DMS 273 (cell line): ENCODE measurements around the gene EIF4B.

ENCODE experiments used
- DNase-seq: peaks from one replicate; lab custom pipeline; 2025; ENCODE audit not compliant: unreplicated experiment; lab: John Stamatoyannopoulos, UW

EIF4B gene

GRCh38 chr12:53044896-53045695 is 38.8 kb downstream of the EIF4B start:
- DNase-seq, result no peak

- no peak for DNase-seq
Measured at GRCh38 chr12:53045696-53046045, 39.4 kb downstream of the EIF4B start.

- DNase-seq, result peak; percentile 73
Measured at GRCh38 chr12:53046655-53047220, 40.5 kb downstream of the EIF4B start.

DNA sequence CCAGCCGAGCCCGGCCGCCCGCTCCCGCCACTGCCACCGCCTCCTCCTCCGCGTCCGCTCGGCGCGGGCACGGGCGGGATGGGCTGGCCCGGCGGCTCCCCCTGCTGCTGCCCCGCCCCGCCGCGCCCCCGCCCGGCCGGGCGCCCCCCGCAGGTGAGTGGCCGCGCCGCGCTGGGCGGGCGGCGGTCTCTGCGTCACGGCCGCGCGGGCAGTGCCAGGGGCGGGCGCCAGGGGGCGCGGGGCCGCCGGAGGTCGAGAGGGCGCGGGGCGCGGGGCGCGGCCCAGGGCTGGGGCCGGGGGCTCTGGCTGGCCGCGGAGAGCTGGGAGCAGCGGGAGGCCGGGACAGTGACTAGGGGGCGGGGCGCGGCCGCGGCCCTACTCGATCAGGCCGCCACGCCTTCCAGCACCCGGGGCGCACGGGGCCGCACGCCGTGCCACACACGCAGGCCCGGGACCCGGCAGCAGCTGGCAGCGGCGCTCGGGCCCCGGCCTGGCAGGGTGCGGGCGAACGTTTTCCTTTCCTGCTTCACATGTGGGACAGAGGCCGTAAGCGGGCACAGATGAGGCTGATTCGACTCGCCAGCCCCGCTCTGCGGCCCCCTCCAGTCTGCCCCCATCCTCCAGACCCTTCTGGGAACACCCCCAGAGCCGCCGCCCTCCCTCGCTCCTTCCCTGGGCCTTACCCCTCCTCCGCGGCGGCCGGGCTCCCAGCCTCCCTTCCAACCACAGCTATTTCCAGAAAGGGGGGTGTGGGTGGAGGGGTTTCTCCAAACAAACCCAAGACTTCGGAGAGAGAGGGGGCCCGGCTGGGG is 41.2 kb downstream of the EIF4B start:
- DNase-seq, result peak; percentile 84

DNA sequence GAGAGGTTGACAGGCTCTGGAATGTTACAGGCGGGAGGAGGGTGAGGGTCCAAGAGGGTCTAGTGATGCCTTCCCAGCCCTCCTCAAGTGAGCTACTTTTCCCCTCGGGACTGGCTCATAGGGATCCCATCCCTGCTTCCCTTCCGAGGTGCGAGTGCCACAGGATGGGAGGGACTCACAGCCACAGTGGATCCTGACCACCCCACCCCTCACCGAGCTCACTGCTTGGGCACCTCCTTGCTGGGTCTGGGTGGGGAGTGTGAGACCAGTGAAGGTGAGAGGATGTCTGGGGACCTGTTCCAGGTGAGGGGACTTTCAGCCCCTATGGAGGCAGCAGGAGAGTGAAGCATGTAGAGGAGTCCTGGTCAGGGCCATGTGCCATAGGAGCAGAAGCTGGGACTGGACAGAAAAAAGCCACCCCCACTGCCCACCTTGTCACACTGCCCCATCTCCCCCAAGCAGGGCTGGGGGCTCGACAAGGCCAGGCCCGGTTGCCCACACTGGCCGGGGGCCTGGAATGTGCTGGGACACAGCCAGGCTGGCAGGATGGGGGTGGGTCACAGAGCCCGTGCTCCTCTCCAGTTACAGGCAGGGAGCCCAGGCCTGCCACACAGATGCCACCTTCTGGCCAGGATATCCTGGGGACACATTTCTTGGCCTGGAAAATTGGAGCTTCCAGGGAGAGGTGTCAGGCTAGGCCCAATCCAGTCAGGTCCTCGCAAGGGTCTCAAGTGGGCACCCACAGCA is 42.0 kb downstream of the EIF4B start:
- peak; percentile 81 for DNase-seq

DNA sequence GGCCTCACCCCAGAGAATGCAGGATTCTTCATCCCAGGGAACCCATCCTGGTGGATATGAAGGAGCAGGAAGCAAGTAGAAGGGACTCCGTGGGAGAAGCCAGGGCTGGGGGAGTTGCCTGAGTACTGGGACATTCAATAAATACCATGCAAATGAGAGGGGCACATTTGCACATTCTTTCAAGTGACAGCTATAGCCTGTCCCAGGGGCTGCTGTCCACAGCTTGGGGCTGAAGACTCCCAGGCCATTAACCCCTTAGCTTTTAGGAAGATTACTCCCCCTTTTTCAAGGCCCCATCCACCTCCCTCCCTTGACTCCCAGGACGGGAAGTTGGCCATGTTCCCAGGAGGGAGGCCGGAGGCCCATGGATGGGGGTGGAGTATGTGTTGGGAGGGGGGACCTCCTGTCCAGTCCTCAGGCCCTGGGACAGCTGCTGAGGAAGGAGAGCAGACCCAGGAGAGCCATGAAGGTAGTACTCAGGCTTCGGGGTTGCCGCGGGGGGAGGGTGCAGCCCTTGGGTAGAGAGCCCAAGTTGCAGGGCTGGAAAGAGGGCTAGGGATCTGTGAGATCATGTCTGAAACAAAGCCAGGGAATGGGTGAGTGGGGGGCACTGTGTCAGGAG is 42.6 kb downstream of the EIF4B start:
- DNase-seq, result peak; percentile 61

GRCh38 chr12:53049571-53050318 is 43.5 kb downstream of the EIF4B start, which contains the start of gene TNS2:
Gene TNS2 (plus strand): TSS chr12:53050065. CDS start chr12:53050186, 121 bp downstream.
- peak; percentile 70 for DNase-seq

DNA sequence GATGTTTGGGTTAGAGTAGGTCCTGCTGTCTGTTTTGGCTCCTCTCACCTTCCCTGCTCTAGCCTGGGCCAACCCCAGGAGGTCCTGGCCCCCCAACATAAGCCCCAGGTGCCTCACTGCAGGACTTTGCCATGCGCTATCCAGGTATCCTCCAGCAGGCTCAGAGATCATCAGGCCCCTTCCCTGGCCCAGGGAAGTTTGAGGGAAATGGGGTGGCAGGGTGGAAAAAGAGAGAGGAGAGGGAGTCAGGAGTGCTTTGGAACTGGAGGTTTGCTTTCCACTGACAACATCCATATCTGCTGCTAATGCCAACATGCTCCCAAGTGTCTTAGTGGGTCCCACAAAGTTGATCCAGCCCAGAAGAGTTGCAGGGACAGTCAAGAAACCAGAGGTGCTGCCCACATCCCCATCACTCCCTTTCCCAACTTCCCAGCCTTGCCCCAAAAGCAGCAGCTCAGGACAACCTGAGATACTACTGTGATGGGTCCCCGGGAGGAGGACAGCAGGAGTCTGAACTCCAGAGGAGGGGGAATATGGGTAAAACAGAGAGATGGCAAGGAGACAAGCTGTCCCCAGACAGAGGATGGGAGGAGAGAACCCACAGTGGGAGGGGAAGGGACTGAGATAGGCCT is 44.3 kb downstream of the EIF4B start:
- DNase-seq, result no peak

- peak; percentile 40 for DNase-seq
Measured at GRCh38 chr12:53051058-53051880, 45.0 kb downstream of the EIF4B start.

DNA sequence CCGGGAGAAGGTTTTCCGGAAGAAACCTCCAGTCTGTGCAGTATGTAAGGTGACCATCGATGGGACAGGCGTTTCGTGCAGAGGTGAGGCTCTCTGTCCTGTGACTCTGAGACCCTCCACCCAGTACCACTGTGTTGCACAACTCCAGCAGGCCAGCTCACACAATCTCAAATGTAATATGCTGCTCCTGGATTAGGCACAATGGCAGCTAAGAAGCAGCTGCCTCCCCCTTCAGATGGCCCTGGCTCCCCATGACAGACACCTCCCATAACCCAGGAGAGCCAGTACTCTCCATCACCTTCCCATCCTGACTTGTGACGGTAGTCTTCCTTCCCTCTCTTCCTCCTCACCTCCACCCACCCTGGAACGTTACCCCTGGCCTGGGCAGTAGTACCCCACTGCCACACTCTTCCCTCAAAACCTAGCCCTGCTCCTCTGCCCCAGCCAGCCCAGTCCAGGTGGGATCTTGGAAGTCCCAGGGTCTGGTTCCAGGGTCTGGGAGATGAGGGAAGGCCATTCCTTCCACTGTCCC is 45.7 kb downstream of the EIF4B start:
- DNase-seq, result no peak

DNA sequence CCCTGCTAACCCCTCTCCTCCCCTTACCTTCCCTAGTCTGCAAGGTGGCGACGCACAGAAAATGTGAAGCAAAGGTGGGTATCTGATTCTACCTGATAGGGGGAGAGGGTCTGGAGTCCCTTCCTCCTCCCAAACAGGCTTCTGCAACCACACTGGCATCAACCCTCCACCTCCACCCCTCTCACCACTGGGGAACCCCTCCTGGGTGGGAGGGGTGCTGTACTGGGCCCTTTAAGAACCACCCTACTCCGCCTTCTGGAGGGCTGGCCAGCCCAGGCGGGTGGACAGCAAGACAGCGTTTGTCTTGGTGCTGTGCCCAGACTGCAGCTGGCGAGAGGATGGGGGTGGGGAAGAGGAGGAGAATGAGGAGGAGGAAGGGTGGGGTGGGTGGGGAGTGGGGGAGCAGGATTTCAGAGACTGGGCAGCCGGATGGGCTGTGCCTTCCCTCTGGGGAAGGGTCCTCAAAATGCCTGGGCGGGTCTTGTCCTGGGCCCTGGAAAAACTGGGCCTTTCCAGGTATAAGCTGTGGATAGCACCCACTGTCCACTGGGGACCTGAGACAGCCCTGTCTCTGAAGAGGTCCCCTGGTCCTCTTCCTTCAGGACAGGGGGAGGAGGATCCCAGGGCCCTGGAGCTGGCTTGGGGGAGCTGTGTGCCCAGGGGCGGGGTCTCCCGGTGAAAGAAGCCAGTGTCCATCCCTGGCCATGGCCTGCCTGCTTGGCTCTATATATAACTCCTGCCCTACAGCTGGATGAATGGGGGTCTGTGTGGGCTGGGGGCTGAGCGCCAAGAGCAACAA is 46.4 kb downstream of the EIF4B start:
- DNase-seq, result peak; percentile 36

DNA sequence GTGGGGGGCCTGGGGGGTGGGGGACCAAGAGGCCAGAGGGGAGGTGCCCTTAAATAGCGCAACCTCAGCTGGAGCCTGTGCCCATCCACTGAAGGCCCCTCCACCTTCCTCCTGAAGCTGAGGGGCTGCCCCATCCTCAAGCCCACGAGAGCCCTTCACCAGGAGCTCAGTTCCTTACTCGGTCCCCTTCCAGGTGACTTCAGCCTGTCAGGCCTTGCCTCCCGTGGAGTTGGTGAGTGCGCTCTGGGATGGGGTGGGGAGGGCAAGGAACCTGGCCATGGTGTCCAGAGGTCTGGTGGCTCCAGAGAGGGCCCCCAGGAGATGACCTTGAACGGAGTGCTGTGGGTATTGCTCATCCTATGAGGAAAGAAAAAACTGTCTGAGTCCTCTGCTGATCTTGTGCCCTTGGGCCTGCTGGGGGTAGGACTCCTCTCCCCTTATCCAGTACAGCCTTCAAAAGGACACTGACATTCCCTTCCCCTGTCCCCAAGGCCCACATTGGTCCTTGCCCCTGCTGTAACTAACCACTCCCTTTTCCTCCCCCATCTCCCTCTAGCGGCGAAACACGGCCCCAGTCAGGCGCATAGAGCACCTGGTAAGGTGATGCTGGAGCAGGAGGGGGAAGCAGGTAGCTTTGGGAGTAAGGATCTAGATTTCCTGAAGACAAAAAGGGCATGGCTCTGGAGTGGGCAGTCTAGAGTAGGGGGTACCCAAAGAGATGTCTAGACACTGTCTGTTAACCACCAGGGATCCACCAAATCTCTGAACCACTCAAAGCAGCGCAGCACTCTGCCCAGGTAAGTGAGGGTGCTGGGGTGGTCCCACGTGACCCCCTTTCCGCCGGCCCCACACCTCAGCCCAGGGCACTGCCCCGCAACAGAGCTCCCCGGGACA is 47.2 kb downstream of the EIF4B start:
- peak; percentile 36 for DNase-seq

DNA sequence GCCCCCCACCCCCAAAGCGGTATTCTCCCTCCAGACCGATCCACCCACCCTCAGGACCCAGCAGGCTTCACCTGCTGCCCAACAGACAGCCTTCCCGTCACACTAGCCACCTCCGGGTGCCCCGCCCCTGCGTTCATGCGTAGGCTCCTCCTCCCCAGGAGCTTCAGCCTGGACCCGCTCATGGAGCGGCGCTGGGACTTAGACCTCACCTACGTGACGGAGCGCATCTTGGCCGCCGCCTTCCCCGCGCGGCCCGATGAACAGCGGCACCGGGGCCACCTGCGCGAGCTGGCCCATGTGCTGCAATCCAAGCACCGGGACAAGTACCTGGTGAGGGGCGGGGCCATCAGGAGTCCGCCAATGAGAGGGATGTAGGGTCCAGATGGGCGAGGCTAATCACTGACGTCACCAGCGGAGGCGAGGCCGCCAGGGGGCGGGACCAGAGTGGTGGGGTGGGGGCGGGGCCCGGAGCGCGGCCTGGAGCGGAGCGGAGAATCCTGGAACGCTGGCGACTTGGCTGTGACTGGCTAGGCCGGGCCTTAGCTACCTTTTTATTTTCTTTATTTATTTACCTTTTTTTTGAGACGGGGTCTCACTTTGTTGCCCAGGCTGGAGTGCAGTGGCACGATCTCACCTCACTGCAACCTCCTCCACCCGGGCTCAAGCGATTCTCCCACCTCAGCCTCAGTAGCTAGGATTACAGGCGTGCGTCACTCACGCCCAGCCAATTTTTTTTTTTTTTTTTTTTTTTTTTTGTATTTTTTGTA is 48.0 kb downstream of the EIF4B start:
- DNase-seq, result peak; percentile 95

GRCh38 chr12:53055471-53056266 is 49.4 kb downstream of the EIF4B start:
- DNase-seq, result peak; percentile 27

DNA sequence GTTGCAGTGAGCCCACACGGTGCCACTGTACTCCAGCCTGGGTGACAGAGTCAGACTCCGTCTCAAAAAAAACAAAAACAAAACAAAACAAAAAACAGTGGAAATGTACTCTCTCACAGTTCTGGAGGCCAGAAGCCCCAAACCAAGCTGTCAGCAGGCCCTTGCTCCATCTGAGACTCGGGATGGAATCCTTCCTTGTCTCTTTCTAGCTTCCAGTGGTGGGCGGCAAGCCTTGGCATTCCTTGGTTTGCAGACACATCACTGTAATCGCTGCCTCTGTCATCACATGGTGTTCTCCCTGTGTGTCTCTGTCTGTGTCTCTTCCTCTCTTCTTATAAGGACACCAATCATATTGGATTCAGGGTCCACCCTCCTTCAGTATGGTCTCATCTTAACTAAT is 50.0 kb downstream of the EIF4B start:
- DNase-seq, result no peak
